Thoracic aorta (tissue), 2 donors: ENCODE results near the gene CYTH1. TPM values are rescaled to one million over a fixed set of nuclear protein-coding genes. Genes with fewer than 3 reads are reported as not detected.
"Not testable (repeated sequence)": the region's sequence is repeated elsewhere in the genome, so short reads cannot be mapped to it uniquely, and the experiment has no call there.

ENCODE experiments used
- ATAC-seq: fragments of 150-250 bp; one replicate; pipeline ENCODE4 v1.8.0; 2017; ENCODE audit warnings: low read depth; ENCODE audit not compliant: insufficient number of reproducible peaks, low FRiP score
- DNase-seq: peaks from one replicate; pipeline ENCODE4 v3.0.0-alpha.2; 2020; ENCODE audit warnings: low spot score
- H3K27ac ChIP-seq, 2 donors: fragments of 200-600 bp; sonication (generic); 1 replicate in 1 of 2; 2 replicates in 1 of 2; pipeline ENCODE4 v1.5.1; 2016; ENCODE audit warnings: mild to moderate bottlenecking in 2 of 2, moderate library complexity in 2 of 2
- H3K27me3 ChIP-seq: fragments of 200-600 bp; sonication (generic); replicated peaks from 2 replicates; pipeline ENCODE4 v1.6.0; 2016; ENCODE audit warnings: mild to moderate bottlenecking; ENCODE audit not compliant: insufficient read depth
- H3K36me3 ChIP-seq: fragments of 200-600 bp; sonication (generic); one replicate; pipeline ENCODE4 v1.5.1; 2016
- H3K4me1 ChIP-seq, 2 donors: fragments of 200-600 bp; sonication (generic); 1 replicate in 1 of 2; 2 replicates in 1 of 2; pipeline versions ENCODE4 v1.5.1 to v1.6.0; 2016; ENCODE audit warnings: low read depth in 2 of 2, mild to moderate bottlenecking in 1 of 2; ENCODE audit not compliant: control insufficient read depth in 1 of 2
- H3K4me3 ChIP-seq: fragments of 200-600 bp; sonication (generic); 2 replicates; pipeline ENCODE4 v1.5.1; 2016; ENCODE audit warnings: mild to moderate bottlenecking
- H3K9me3 ChIP-seq: fragments of 200-600 bp; sonication (generic); 2 replicates; pipeline ENCODE4 v1.5.1; 2016
- total RNA-seq, 2 donors: library from RNA; depleted of rRNA; stranded (reverse); fragments of >200 nt; gene quantifications; one replicate each; pipeline versions ENCODE4 v1.1.0 to v1.2.3, GENCODE V29; 2016
- TF ChIP-seq, protein P1 (sequence below): fragments of 200-600 bp; sonication (generic); IDR thresholded peaks from one replicate; pipeline ENCODE4 v1.5.1; 2019; ENCODE audit warnings: antibody characterized with exemption

The CYTH1 gene
- total RNA-seq, 2 donors from 2014 or later, result 79.2 to 79.4 TPM

DNA sequence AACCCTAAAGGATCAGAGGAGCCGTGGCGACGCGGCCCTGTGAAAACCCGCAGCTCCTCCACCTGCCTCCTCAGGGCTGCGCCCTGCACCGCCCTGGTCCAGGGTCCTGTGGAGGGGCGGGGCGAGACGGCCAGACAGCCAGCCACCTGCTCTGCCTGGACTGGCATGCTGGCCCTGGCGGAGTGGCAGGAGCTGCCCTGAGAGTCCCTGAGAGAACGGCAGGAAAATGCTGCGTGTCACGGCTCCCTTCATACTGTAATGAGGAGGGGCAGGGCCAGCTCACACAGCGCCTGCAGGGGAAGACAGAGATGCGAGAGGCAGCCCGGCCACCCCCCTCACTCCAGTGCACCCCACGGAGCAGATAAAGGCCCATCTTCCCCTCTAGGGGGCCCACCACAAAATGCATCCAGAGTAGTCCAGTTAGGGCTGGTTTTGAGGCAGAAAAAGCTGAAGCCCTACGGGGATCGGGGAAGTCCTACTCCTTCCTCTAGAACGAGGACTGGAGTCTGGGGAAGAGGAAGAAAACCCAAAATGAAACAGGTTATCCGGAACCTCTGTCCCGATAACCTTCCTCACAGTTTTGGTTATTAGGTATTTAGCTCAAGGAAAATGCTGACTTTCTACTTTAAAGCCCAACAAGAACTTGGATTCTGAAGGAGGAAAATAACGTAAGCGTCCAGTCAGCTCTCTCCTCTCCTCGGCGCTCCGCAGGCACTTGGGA, 107.3 kb downstream of the CYTH1 start:
- Histone ChIP-seq H3K27me3 (no peaks in the 10 kb centered on the region), H3K9me3 (no peaks in the 10 kb centered on the region), H3K4me3 (no peak overlapping the region), H3K36me3 (peaks cover 45% of the 10 kb centered on the region), H3K27ac (no peak overlapping the region), H3K4me1 (no peaks in the 10 kb centered on the region)
- TF ChIP-seq, protein P1, sequence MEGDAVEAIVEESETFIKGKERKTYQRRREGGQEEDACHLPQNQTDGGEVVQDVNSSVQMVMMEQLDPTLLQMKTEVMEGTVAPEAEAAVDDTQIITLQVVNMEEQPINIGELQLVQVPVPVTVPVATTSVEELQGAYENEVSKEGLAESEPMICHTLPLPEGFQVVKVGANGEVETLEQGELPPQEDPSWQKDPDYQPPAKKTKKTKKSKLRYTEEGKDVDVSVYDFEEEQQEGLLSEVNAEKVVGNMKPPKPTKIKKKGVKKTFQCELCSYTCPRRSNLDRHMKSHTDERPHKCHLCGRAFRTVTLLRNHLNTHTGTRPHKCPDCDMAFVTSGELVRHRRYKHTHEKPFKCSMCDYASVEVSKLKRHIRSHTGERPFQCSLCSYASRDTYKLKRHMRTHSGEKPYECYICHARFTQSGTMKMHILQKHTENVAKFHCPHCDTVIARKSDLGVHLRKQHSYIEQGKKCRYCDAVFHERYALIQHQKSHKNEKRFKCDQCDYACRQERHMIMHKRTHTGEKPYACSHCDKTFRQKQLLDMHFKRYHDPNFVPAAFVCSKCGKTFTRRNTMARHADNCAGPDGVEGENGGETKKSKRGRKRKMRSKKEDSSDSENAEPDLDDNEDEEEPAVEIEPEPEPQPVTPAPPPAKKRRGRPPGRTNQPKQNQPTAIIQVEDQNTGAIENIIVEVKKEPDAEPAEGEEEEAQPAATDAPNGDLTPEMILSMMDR, result no peak
- ATAC-seq (no peak), DNase-seq (no peak)

DNA sequence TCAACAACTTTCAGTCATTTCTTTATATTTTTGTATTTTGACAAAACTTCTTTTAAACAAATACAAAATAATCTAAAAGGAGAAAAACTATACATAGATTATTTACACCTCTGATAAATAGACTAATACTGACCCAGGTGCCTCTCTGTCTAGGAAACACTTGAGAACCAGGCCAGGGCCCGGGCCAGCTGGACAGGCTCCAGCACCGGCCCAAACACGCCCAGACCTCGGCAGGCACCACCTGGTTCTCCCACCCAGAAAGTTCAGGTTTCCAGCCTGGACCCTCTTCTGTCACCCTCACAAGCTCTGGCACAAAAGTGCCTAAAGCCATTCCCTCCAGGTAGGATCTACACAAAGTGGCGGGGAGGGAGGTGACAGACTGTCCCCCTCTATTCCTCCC, 107.9 kb downstream of the CYTH1 start:
- Histone ChIP-seq H3K27me3 (no peaks in the 10 kb centered on the region), H3K9me3 (no peaks in the 10 kb centered on the region), H3K4me3 (no peak overlapping the region), H3K36me3 (peaks cover 44% of the 10 kb centered on the region), H3K4me1 (no peaks in the 10 kb centered on the region), H3K27ac (no peak overlapping the region)
- TF ChIP-seq, protein P1, result no peak
- no peak for ATAC-seq
- no peak for DNase-seq

DNA sequence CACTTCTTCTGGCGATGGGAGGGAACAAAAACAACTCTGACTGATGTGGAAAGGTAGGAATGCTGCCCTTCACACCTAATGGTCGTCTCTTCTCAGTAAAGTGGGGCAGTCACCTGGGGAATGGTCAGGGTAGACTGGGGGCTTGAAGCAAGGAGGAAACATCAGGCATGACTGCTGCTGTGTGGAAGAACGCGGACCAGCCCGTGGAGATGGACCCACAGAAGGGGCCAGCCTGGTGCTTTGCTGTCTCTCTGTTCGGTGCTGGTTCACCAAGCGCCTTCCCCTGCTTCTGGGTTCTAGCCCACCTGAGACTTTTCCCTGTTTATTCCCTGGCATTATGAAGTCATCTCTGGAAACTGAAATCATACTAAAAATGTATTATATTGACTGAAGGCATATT, 108.7 kb downstream of the CYTH1 start:
- Histone ChIP-seq H3K9me3 (no peaks in the 10 kb centered on the region), H3K36me3 (peaks cover 36% of the 10 kb centered on the region), H3K4me1 (no peaks in the 10 kb centered on the region), H3K4me3 (no peak overlapping the region), H3K27ac (no peak overlapping the region), H3K27me3 (no peaks in the 10 kb centered on the region)
- TF ChIP-seq, protein P1, result no peak
- ATAC-seq (no peak), DNase-seq (no peak)

DNA sequence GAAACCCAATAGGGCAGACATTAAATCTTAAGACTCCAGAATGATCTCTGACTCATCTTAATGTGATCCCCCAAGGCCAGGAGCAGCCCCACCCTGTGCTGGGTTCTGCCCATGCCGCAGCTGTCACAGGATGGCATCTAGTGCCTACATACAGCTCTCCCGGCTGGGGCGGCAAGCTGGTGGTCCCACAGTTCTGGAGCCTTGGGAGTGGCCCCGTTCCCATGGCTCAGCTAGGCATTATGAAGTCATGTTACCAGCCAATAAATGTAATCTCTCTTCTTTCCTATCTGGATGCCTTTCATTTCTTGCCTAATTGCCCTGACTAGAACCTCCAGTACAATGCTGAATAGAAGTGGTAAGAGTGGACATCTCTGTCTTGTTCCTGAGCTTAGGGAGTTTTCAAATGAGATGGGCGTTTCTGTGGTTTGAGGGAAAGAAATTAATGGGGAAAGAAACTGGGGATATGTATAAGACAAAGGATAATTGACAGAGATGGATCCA, 109.2 kb downstream of the CYTH1 start:
- Histone ChIP-seq H3K4me3 (no peak overlapping the region), H3K27ac (no peak overlapping the region), H3K4me1 (no peaks in the 10 kb centered on the region), H3K36me3 (peaks cover 34% of the 10 kb centered on the region), H3K27me3 (no peaks in the 10 kb centered on the region), H3K9me3 (no peaks in the 10 kb centered on the region)
- TF ChIP-seq, protein P1, result no peak
- ATAC-seq (no peak), DNase-seq (no peak)

DNA sequence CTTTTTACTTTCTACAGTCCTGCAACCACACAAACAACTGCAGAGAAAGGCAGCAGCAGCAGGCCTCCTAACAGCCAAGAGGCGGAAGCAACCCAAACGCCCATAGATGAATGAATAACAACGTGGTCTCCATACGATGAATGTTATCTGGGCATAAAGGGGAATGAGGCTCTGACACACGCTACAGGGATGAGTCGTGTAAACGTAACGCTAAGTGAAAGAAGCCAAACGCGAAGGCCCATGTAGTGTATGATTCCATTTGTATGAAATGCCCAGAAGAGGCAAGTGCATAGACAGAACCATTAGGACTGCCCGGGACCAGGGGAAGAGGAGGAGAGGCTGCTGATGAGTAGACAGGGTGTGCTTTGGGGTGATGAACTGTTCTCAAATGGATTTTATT, 110.1 kb downstream of the CYTH1 start:
- H3K4me1 ChIP-seq, result no peaks in the 10 kb centered on the region
- ATAC-seq (no peak), DNase-seq (no peak)
- H3K9me3 ChIP-seq, result no peaks in the 10 kb centered on the region
- H3K27me3 ChIP-seq, result no peaks in the 10 kb centered on the region
- TF ChIP-seq, protein P1, result no peak
- H3K36me3 ChIP-seq, result peaks cover 26% of the 10 kb centered on the region
- H3K27ac ChIP-seq, result no peak overlapping the region
- no peak overlapping the region for H3K4me3 ChIP-seq

DNA sequence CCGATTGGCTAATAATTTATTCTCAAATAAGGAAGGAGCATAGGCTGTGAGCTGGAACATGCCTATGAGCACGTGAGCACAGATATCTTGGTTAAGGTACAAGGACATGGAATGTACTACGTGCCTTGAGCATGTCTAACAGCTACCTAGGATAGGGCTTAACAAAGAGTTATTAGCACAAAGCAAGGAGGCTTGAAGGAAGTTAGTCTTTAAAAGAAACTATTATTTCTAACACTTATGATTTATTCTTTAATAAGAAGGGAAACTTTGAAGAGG, 110.4 kb downstream of the CYTH1 start:
- H3K4me1 ChIP-seq, ATAC-seq, H3K9me3 ChIP-seq, DNase-seq, H3K27me3 ChIP-seq, H3K4me3 ChIP-seq, H3K27ac ChIP-seq: not testable (repeated sequence)
- H3K36me3 ChIP-seq, result peaks cover 23% of the 10 kb centered on the region
